ENCODE results near the gene RFC3.

- no peak for TF ChIP-seq CTCF (IDR thresholded peaks at IDR 0.05)
- TF ChIP-seq POLR2A (IDR thresholded peaks at IDR 0.05) = no peak
Observed at GRCh38 chr13:33872005-33872351, 54.0 kb downstream of the RFC3 start.
